ENCODE results near the gene LYRM2. TPM values are rescaled to one million over a fixed set of nuclear protein-coding genes. Genes with fewer than 3 reads are reported as not detected.
A peak's percentile ranks its signal among the peaks of the same experiment; 100 is the strongest.

Gene LYRM2
- total and polyA plus RNA-seq, 7 experiments from 2014 or later, result 18.1 to 79.2 (median 35.4) TPM

- Histone ChIP-seq H3K27ac (ENCODE audit: low read depth, low read length) (no peak overlapping the region), H3K36me3 (ENCODE audit: control insufficient read depth in 2 of 3, insufficient read depth in 3 of 3, low read length in 3 of 3) (peaks cover 14 to 79% (median 20%) of the 10 kb centered on the region in 3 experiments), H3K4me1 (ENCODE audit: control insufficient read depth in 2 of 2, insufficient read depth in 2 of 2, low read length in 2 of 2) (no peaks in the 10 kb centered on the region), H3K9me3 (ENCODE audit: control insufficient read depth in 2 of 3, low read length in 3 of 3) (no peaks in the 10 kb centered on the region), H3K27me3 (ENCODE audit: control insufficient read depth in 2 of 2, insufficient read depth in 2 of 2, low read length in 2 of 2) (no peaks in the 10 kb centered on the region), H3K4me3 (ENCODE audit: low read length) (no peak overlapping the region)
- no peaks in the 10 kb centered on the region for H3K4me1 Mint-ChIP-seq
- DNase-seq, result no peak
- H3K36me3 Mint-ChIP-seq, result peaks cover 8 to 52% (median 27%) of the 10 kb centered on the region in 5 donors
- H3K9me3 Mint-ChIP-seq, result no peaks in the 10 kb centered on the region
- ChIA-PET POLR2A (no interaction called here), CTCF (interaction anchor here (0.5 to 0.7 kb wide), 2 partner anchors 13 to 48 kb away, joined by 3 read pairs; no protein-coding TSS in a partner anchor)
- ATAC-seq, result no peak
- H3K4me3 Mint-ChIP-seq, result no peak overlapping the region
- intact Hi-C loops (cut with micrococcal nuclease), result no loop called here
- H3K27ac Mint-ChIP-seq, result peak overlapping the region in 4 of 9 donors; percentile 16 to 67 (median 28)
- H3K27me3 Mint-ChIP-seq, result no peaks in the 10 kb centered on the region
Observed at GRCh38 chr6:89667872-89668556, 29.5 kb upstream of the LYRM2 start.

GRCh38 chr6:89662659-89663223 lies 24.2 kb upstream of the LYRM2 start:
- no peaks in the 10 kb centered on the region for H3K9me3 ChIP-seq (ENCODE audit: control insufficient read depth in 2 of 3, low read length in 3 of 3)
- ATAC-seq (no peak), DNase-seq (no peak)
- intact Hi-C loops (cut with micrococcal nuclease), result no loop called here
- H3K9me3 Mint-ChIP-seq, result no peaks in the 10 kb centered on the region
- H3K27ac ChIP-seq (ENCODE audit: low read depth, low read length), result no peak overlapping the region
- H3K36me3 Mint-ChIP-seq, result peaks cover 23 to 55% (median 43%) of the 10 kb centered on the region in 5 donors
- H3K4me1 Mint-ChIP-seq, result peaks cover 0 to 7% (median 0%) of the 10 kb centered on the region in 7 donors
- H3K4me3 ChIP-seq (ENCODE audit: low read length), result no peak overlapping the region
- H3K36me3 ChIP-seq (ENCODE audit: control insufficient read depth in 2 of 3, insufficient read depth in 3 of 3, low read length in 3 of 3), result peaks cover 17 to 80% (median 20%) of the 10 kb centered on the region in 3 experiments
- H3K27ac Mint-ChIP-seq, result peak overlapping the region in 3 of 9 donors; percentile 19 to 40 (median 28)
- H3K4me1 ChIP-seq (ENCODE audit: control insufficient read depth in 2 of 2, insufficient read depth in 2 of 2, low read length in 2 of 2), result no peaks in the 10 kb centered on the region
- H3K27me3 Mint-ChIP-seq, result no peaks in the 10 kb centered on the region
- no peaks in the 10 kb centered on the region for H3K27me3 ChIP-seq (ENCODE audit: control insufficient read depth in 2 of 2, insufficient read depth in 2 of 2, low read length in 2 of 2)
- H3K4me3 Mint-ChIP-seq, result no peak overlapping the region
- CTCF ChIA-PET, result no interaction called here
- POLR2A ChIA-PET, result no interaction called here

- DNase-seq (no peak), ATAC-seq (no peak)
- H3K27me3 ChIP-seq (ENCODE audit: control insufficient read depth in 2 of 2, insufficient read depth in 2 of 2, low read length in 2 of 2), result no peaks in the 10 kb centered on the region
- Mint-ChIP-seq H3K36me3 (peaks cover 27 to 56% (median 47%) of the 10 kb centered on the region in 5 donors), H3K4me3 (no peak overlapping the region), H3K4me1 (peaks cover 0 to 7% (median 0%) of the 10 kb centered on the region in 7 donors), H3K27me3 (no peaks in the 10 kb centered on the region), H3K9me3 (no peaks in the 10 kb centered on the region), H3K27ac (no peak overlapping the region)
- intact Hi-C loops (cut with micrococcal nuclease), result no loop called here
- H3K36me3 ChIP-seq (ENCODE audit: control insufficient read depth in 2 of 3, insufficient read depth in 3 of 3, low read length in 3 of 3), result peaks cover 20 to 80% (median 26%) of the 10 kb centered on the region in 3 experiments
- H3K4me1 ChIP-seq (ENCODE audit: control insufficient read depth in 2 of 2, insufficient read depth in 2 of 2, low read length in 2 of 2), result no peaks in the 10 kb centered on the region
- no peak overlapping the region for H3K4me3 ChIP-seq (ENCODE audit: low read length)
- POLR2A ChIA-PET, result interaction anchor here (1.6 kb wide), 1 partner anchor 23 kb away, joined by 5 read pairs; the partner anchor contains the start of gene LYRM2
- no peaks in the 10 kb centered on the region for H3K9me3 ChIP-seq (ENCODE audit: control insufficient read depth in 2 of 3, low read length in 3 of 3)
- H3K27ac ChIP-seq (ENCODE audit: low read depth, low read length), result no peak overlapping the region
- CTCF ChIA-PET, result no interaction called here
Observed at GRCh38 chr6:89661559-89661958, 23.0 kb upstream of the LYRM2 start.

GRCh38 chr6:89660981-89661380 lies 22.4 kb upstream of the LYRM2 start:
- POLR2A ChIA-PET, result interaction anchor here (1.6 kb wide), 1 partner anchor 23 kb away, joined by 5 read pairs; the partner anchor contains the start of gene LYRM2
- Mint-ChIP-seq H3K9me3 (no peaks in the 10 kb centered on the region), H3K27me3 (no peaks in the 10 kb centered on the region), H3K4me3 (no peak overlapping the region), H3K36me3 (peaks cover 27 to 56% (median 45%) of the 10 kb centered on the region in 5 donors), H3K27ac (peak overlapping the region in 1 of 9 donors; percentile 20), H3K4me1 (peaks cover 0 to 7% (median 0%) of the 10 kb centered on the region in 7 donors)
- intact Hi-C loops (cut with micrococcal nuclease), result no loop called here
- H3K9me3 ChIP-seq (ENCODE audit: control insufficient read depth in 2 of 3, low read length in 3 of 3), result no peaks in the 10 kb centered on the region
- CTCF ChIA-PET, result no interaction called here
- H3K27me3 ChIP-seq (ENCODE audit: control insufficient read depth in 2 of 2, insufficient read depth in 2 of 2, low read length in 2 of 2), result no peaks in the 10 kb centered on the region
- H3K4me3 ChIP-seq (ENCODE audit: low read length), result no peak overlapping the region
- ATAC-seq (no peak), DNase-seq (no peak)
- H3K27ac ChIP-seq (ENCODE audit: low read depth, low read length), result no peak overlapping the region
- peaks cover 20 to 80% (median 26%) of the 10 kb centered on the region in 3 experiments for H3K36me3 ChIP-seq (ENCODE audit: control insufficient read depth in 2 of 3, insufficient read depth in 3 of 3, low read length in 3 of 3)
- no peaks in the 10 kb centered on the region for H3K4me1 ChIP-seq (ENCODE audit: control insufficient read depth in 2 of 2, insufficient read depth in 2 of 2, low read length in 2 of 2)

GRCh38 chr6:89657445-89658158 lies 19.1 kb upstream of the LYRM2 start:
- H3K4me1 Mint-ChIP-seq, result peaks cover 0 to 5% (median 0%) of the 10 kb centered on the region in 7 donors
- Histone ChIP-seq H3K9me3 (ENCODE audit: control insufficient read depth in 2 of 3, low read length in 3 of 3) (no peaks in the 10 kb centered on the region), H3K27ac (ENCODE audit: low read depth, low read length) (no peak overlapping the region), H3K27me3 (ENCODE audit: control insufficient read depth in 2 of 2, insufficient read depth in 2 of 2, low read length in 2 of 2) (no peaks in the 10 kb centered on the region), H3K36me3 (ENCODE audit: control insufficient read depth in 2 of 3, insufficient read depth in 3 of 3, low read length in 3 of 3) (peaks cover 17 to 87% (median 30%) of the 10 kb centered on the region in 3 experiments), H3K4me3 (ENCODE audit: low read length) (no peak overlapping the region), H3K4me1 (ENCODE audit: control insufficient read depth in 2 of 2, insufficient read depth in 2 of 2, low read length in 2 of 2) (no peaks in the 10 kb centered on the region)
- H3K27ac Mint-ChIP-seq, result no peak overlapping the region
- intact Hi-C loops (cut with micrococcal nuclease), result no loop called here
- POLR2A ChIA-PET, result no interaction called here
- no peak for DNase-seq
- H3K36me3 Mint-ChIP-seq, result peaks cover 23 to 58% (median 37%) of the 10 kb centered on the region in 5 donors
- no peak for ATAC-seq
- no peak overlapping the region for H3K4me3 Mint-ChIP-seq
- H3K27me3 Mint-ChIP-seq, result no peaks in the 10 kb centered on the region
- H3K9me3 Mint-ChIP-seq, result no peaks in the 10 kb centered on the region
- CTCF ChIA-PET, result no interaction called here

GRCh38 chr6:89655122-89655521 lies 16.6 kb upstream of the LYRM2 start:
- Mint-ChIP-seq H3K27me3 (no peaks in the 10 kb centered on the region), H3K4me3 (no peak overlapping the region), H3K36me3 (peaks cover 20 to 46% (median 28%) of the 10 kb centered on the region in 5 donors), H3K27ac (no peak overlapping the region), H3K4me1 (no peaks in the 10 kb centered on the region), H3K9me3 (no peaks in the 10 kb centered on the region)
- Histone ChIP-seq H3K27me3 (ENCODE audit: control insufficient read depth in 2 of 2, insufficient read depth in 2 of 2, low read length in 2 of 2) (no peaks in the 10 kb centered on the region), H3K4me1 (ENCODE audit: control insufficient read depth in 2 of 2, insufficient read depth in 2 of 2, low read length in 2 of 2) (no peaks in the 10 kb centered on the region), H3K27ac (ENCODE audit: low read depth, low read length) (no peak overlapping the region), H3K4me3 (ENCODE audit: low read length) (no peak overlapping the region), H3K36me3 (ENCODE audit: control insufficient read depth in 2 of 3, insufficient read depth in 3 of 3, low read length in 3 of 3) (peaks cover 13 to 85% (median 17%) of the 10 kb centered on the region in 3 experiments), H3K9me3 (ENCODE audit: control insufficient read depth in 2 of 3, low read length in 3 of 3) (no peaks in the 10 kb centered on the region)
- intact Hi-C loops (cut with micrococcal nuclease), result no loop called here
- ChIA-PET POLR2A (no interaction called here), CTCF (interaction anchor here (0.6 kb wide), 1 partner anchor 53 kb away, joined by 3 read pairs; no protein-coding TSS in a partner anchor)
- no peak for DNase-seq
- no peak for ATAC-seq

Measured in naive thymus-derived CD4-positive, alpha-beta T cell (primary cell).